ENCODE measurements around the gene LSM14A.

The LSM14A gene

GRCh38 chr19:34178274-34178610 is 5.9 kb downstream of the LSM14A start:
- DNase-seq (ENCODE audit: insufficient read length, low spot score) (no peak), FAIRE-seq (no peak)
- no peak for TF ChIP-seq PAX5 (IDR thresholded peaks at IDR 0.05; ENCODE audit: insufficient read depth, low read length, severe bottlenecking)
- TF ChIP-seq SPI1 (IDR thresholded peaks at IDR 0.05; ENCODE audit: low read depth, low read length) = no peak
- TF ChIP-seq TAF1 (IDR thresholded peaks at IDR 0.05; ENCODE audit: low read depth, low read length) = no peak
- no peak for TF ChIP-seq POLR2A (IDR thresholded peaks at IDR 0.05; ENCODE audit: low read depth, low read length)
- TF ChIP-seq POLR2AphosphoS5 (IDR thresholded peaks at IDR 0.05; ENCODE audit: low read depth, low read length) = no peak
- no peak for TF ChIP-seq POU2F2 (IDR thresholded peaks at IDR 0.05; ENCODE audit: low read depth, low read length)

- no peak for TF ChIP-seq TAF1 (IDR thresholded peaks at IDR 0.05; ENCODE audit: low read depth, low read length)
- TF ChIP-seq SPI1 (IDR thresholded peaks at IDR 0.05; ENCODE audit: low read depth, low read length) = no peak
- DNase-seq (ENCODE audit: insufficient read length, low spot score) (no peak), FAIRE-seq (no peak)
These were observed 6.8 kb downstream of the LSM14A start for GRCh38 chr19:34179066-34179465.

DNA sequence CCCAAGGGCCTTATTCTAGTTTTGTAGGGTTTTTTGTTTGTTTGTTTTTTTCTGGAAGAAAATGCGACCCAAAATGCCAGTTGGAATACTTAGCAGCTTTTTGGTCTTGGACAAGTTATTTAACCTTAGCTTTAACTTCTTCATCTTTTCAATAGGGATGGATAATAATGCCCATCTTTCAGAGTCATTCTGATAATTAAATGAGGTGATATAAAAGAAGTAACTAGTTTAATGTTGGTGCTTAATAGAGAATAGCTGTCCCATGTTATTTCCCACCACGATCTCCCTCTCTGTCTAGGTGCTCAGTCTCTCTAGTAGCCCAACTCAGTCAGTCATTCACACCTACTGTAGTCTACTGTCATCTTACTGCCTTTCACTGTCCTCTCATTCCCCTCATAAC is 8.0 kb downstream of the LSM14A start:
- TF ChIP-seq PAX5 (IDR thresholded peaks at IDR 0.05; ENCODE audit: insufficient read depth, low read length, severe bottlenecking) (no peak), POLR2A (IDR thresholded peaks at IDR 0.05; ENCODE audit: low read depth, low read length) (no peak), SPI1 (IDR thresholded peaks at IDR 0.05; ENCODE audit: low read depth, low read length) (no peak), POLR2AphosphoS5 (IDR thresholded peaks at IDR 0.05; ENCODE audit: low read depth, low read length) (no peak), POU2F2 (IDR thresholded peaks at IDR 0.05; ENCODE audit: low read depth, low read length) (no peak), TAF1 (IDR thresholded peaks at IDR 0.05; ENCODE audit: low read depth, low read length) (no peak)
- DNase-seq (ENCODE audit: insufficient read length, low spot score) (no peak), FAIRE-seq (peak; percentile 68)

- DNase-seq (ENCODE audit: insufficient read length, low spot score) (no peak), FAIRE-seq (no peak)
- TF ChIP-seq POLR2AphosphoS5 (IDR thresholded peaks at IDR 0.05; ENCODE audit: low read depth, low read length) (no peak), TAF1 (IDR thresholded peaks at IDR 0.05; ENCODE audit: low read depth, low read length) (no peak), SPI1 (IDR thresholded peaks at IDR 0.05; ENCODE audit: low read depth, low read length) (no peak), POLR2A (IDR thresholded peaks at IDR 0.05; ENCODE audit: low read depth, low read length) (no peak), PAX5 (IDR thresholded peaks at IDR 0.05; ENCODE audit: insufficient read depth, low read length, severe bottlenecking) (no peak), POU2F2 (IDR thresholded peaks at IDR 0.05; ENCODE audit: low read depth, low read length) (no peak)
These were observed 8.4 kb downstream of the LSM14A start for GRCh38 chr19:34180709-34181108.

DNA sequence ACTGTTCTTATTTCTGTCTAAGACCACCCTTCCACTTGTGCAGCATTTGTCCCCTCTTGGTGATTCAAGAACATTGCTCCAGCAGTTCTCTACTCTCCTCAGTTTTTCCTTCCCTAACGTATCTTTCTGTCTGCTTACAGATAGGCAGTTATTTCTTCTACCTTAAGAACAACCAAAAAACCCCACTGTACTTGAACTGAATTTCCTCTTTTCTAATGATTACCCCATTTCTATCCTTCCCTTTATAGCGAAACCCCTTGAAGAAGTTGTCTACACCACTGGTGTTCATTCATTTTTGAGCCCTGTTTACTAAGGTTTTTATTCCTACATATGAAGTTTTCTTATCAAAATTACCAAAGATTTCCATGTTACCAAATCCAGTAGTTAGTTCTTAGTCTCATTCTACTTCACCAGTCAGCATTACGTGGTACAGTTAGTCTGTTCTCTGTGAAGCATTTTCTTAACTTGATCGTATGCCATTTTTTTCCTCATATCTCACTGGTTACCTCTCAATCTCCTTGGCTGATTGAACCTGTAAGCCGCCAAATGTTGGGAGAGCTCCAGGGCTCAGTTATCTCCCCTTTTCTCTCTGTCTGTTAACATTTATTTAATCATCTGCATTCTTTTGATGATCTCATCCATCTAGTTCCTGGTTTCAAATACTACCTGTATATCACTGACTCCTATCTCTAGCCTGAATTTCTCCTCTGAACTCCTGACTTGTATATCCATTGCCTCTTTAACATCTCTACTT is 9.0 kb downstream of the LSM14A start:
- TF ChIP-seq POU2F2 (IDR thresholded peaks at IDR 0.05; ENCODE audit: low read depth, low read length) (no peak), SPI1 (IDR thresholded peaks at IDR 0.05; ENCODE audit: low read depth, low read length) (no peak), TAF1 (IDR thresholded peaks at IDR 0.05; ENCODE audit: low read depth, low read length) (no peak), POLR2AphosphoS5 (IDR thresholded peaks at IDR 0.05; ENCODE audit: low read depth, low read length) (no peak), POLR2A (IDR thresholded peaks at IDR 0.05; ENCODE audit: low read depth, low read length) (no peak), PAX5 (IDR thresholded peaks at IDR 0.05; ENCODE audit: insufficient read depth, low read length, severe bottlenecking) (no peak)
- FAIRE-seq (peak; percentile 16), DNase-seq (ENCODE audit: insufficient read length, low spot score) (no peak)

- no peak for FAIRE-seq
- TF ChIP-seq POLR2AphosphoS5 (IDR thresholded peaks at IDR 0.05; ENCODE audit: low read depth, low read length) (no peak), TAF1 (IDR thresholded peaks at IDR 0.05; ENCODE audit: low read depth, low read length) (no peak), SPI1 (IDR thresholded peaks at IDR 0.05; ENCODE audit: low read depth, low read length) (no peak), POLR2A (IDR thresholded peaks at IDR 0.05; ENCODE audit: low read depth, low read length) (no peak), PAX5 (IDR thresholded peaks at IDR 0.05; ENCODE audit: insufficient read depth, low read length, severe bottlenecking) (no peak), POU2F2 (IDR thresholded peaks at IDR 0.05; ENCODE audit: low read depth, low read length) (no peak)
- DNase-seq (ENCODE audit: insufficient read length, low spot score) = no peak
These were observed 9.8 kb downstream of the LSM14A start for GRCh38 chr19:34182125-34182524.

GRCh38 chr19:34184880-34185491 is 12.7 kb downstream of the LSM14A start:
- TF ChIP-seq POU2F2 (IDR thresholded peaks at IDR 0.05; ENCODE audit: low read depth, low read length) (no peak), PAX5 (IDR thresholded peaks at IDR 0.05; ENCODE audit: insufficient read depth, low read length, severe bottlenecking) (no peak), TAF1 (IDR thresholded peaks at IDR 0.05; ENCODE audit: low read depth, low read length) (no peak), POLR2AphosphoS5 (IDR thresholded peaks at IDR 0.05; ENCODE audit: low read depth, low read length) (no peak), SPI1 (IDR thresholded peaks at IDR 0.05; ENCODE audit: low read depth, low read length) (no peak), POLR2A (IDR thresholded peaks at IDR 0.05; ENCODE audit: low read depth, low read length) (no peak)
- no peak for DNase-seq (ENCODE audit: insufficient read length, low spot score)
- peak; percentile 35 for FAIRE-seq

DNA sequence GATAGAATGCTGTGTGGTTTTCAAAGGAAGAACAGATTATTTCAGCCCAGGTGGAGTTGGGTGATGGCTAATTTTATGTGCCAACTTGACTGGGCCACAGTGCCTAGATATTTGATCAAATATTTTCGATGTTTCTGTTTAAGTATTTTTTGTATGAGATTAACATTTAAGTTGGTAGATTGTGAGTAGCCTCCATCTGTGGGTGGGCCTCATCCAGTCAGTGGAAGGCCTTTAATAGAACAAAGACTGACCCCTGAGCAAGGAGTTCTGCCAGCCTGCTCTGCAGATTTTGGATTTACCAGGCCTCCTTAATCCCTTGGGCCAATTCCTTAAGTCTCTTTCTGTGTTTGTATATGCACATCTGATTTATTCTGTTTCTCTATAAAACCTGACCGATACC is 13.9 kb downstream of the LSM14A start:
- DNase-seq (ENCODE audit: insufficient read length, low spot score) (no peak), FAIRE-seq (no peak)
- TF ChIP-seq POLR2A (IDR thresholded peaks at IDR 0.05; ENCODE audit: low read depth, low read length) (no peak), SPI1 (IDR thresholded peaks at IDR 0.05; ENCODE audit: low read depth, low read length) (no peak), POU2F2 (IDR thresholded peaks at IDR 0.05; ENCODE audit: low read depth, low read length) (no peak), POLR2AphosphoS5 (IDR thresholded peaks at IDR 0.05; ENCODE audit: low read depth, low read length) (no peak), TAF1 (IDR thresholded peaks at IDR 0.05; ENCODE audit: low read depth, low read length) (no peak), PAX5 (IDR thresholded peaks at IDR 0.05; ENCODE audit: insufficient read depth, low read length, severe bottlenecking) (no peak)

GRCh38 chr19:34187011-34187410 is 14.7 kb downstream of the LSM14A start:
- FAIRE-seq (no peak), DNase-seq (ENCODE audit: insufficient read length, low spot score) (no peak)
- no peak for TF ChIP-seq SPI1 (IDR thresholded peaks at IDR 0.05; ENCODE audit: low read depth, low read length)
- TF ChIP-seq POLR2AphosphoS5 (IDR thresholded peaks at IDR 0.05; ENCODE audit: low read depth, low read length) = no peak
- no peak for TF ChIP-seq POLR2A (IDR thresholded peaks at IDR 0.05; ENCODE audit: low read depth, low read length)
- no peak for TF ChIP-seq TAF1 (IDR thresholded peaks at IDR 0.05; ENCODE audit: low read depth, low read length)
- TF ChIP-seq POU2F2 (IDR thresholded peaks at IDR 0.05; ENCODE audit: low read depth, low read length) = no peak
- TF ChIP-seq PAX5 (IDR thresholded peaks at IDR 0.05; ENCODE audit: insufficient read depth, low read length, severe bottlenecking) = no peak

Measured in GM12891 (cell line).